ENCODE data around the gene CDK6.

Gene CDK6

DNA sequence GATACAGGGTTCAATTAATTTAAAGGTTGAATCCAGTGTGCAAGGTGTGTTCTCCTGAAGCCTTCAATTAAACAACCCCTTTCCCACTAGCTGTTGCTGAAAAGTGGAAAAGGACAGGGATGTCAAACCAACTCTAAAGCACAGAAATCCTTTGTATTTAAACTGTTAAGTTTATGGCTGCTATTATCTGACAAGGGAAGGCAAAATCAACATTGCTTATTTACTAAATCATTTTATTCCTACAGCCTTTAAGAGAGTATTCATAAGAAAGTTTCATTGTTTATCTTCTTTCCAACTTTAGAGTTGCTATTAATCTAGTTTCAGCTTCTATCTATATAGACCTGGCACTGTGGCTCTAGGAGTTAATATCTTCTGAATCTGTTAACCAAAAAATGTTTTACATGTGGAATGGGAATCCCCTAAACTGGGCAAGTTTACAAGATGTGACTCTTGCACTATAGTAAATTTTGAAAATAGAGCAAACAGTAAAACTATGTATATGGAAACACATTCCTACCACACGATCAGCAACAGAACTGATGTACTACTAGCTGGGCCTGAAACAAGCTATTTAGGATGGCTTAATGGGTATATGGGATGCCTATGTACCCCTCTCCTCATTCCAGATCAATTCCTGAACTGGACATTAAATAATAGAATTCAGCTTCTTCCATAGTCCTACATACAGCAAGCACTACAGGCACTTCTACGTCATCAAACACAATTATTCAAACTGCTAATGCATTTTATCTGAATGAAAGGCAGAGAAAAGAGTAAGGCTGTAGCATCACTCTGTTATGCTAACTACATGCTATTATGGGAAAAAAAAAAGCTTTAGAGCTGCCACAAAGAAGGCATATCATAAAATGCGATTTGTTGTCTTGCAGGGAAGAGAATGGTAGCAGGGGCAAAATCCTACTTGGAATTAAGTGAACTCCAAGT lies 52.8 kb downstream of the CDK6 start:
- H3K4me3 ChIP-seq (ENCODE audit: low read length) = no peak overlapping the region
- no peak for DNase-seq (ENCODE audit: low read depth)
- TF ChIP-seq CTCF (IDR thresholded peaks at IDR 0.05; ENCODE audit: insufficient read depth, low read depth, low read length, missing control alignments) = no peak

DNA sequence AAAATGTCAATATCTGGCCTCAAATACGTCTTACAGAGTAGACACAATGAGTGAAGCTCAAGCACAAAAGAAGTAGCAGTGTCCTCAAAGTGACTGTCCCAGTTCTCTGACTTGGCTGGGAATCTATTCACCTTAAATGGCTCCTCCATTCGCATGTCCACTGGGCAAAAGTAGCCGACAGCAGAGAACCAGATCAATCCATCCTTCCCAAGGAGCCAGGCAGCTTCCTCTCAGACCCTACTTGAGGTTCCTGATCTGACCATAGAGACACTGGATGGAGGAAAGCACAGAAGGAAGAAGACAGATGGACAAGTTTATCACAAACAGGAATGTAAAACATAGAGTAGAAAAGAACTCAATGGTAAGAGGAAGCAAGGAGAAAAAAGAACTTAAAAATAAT lies 53.5 kb downstream of the CDK6 start:
- TF ChIP-seq CTCF (IDR thresholded peaks at IDR 0.05; ENCODE audit: insufficient read depth, low read depth, low read length, missing control alignments) = no peak
- H3K4me3 ChIP-seq (ENCODE audit: low read length) = no peak overlapping the region

DNA sequence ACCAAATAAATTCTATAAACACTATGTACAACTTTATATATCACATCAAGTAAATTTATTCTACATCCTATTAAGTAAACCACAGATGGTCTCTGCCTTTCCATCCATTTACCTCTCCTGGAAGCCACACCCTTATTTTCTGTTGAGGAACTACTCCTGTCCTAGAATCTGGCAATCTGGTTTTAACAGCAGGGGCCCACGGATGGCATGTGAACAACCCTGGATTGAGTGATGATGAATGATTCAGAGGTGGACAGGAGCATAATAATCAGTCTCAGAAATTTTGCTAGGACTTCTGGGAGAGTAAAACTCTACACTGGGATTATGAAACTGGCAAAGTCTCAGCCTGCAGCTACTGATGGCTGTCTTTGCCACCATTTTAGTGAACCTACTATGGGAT lies 54.1 kb downstream of the CDK6 start:
- TF ChIP-seq CTCF (IDR thresholded peaks at IDR 0.05; ENCODE audit: insufficient read depth, low read depth, low read length, missing control alignments) = no peak
- no peak overlapping the region for H3K4me3 ChIP-seq (ENCODE audit: low read length)
- DNase-seq (ENCODE audit: low read depth) = no peak

More for the DNA sequence above, 53.5 kb downstream of the CDK6 start:
- DNase-seq (ENCODE audit: low read depth) = no peak

- DNase-seq (ENCODE audit: low read depth) = no peak
- no peak for TF ChIP-seq CTCF (IDR thresholded peaks at IDR 0.05; ENCODE audit: insufficient read depth, low read depth, low read length, missing control alignments)
- H3K4me3 ChIP-seq (ENCODE audit: low read length) = no peak overlapping the region
Observed at GRCh38 chr7:92781117-92781720, 55.2 kb downstream of the CDK6 start.

DNA sequence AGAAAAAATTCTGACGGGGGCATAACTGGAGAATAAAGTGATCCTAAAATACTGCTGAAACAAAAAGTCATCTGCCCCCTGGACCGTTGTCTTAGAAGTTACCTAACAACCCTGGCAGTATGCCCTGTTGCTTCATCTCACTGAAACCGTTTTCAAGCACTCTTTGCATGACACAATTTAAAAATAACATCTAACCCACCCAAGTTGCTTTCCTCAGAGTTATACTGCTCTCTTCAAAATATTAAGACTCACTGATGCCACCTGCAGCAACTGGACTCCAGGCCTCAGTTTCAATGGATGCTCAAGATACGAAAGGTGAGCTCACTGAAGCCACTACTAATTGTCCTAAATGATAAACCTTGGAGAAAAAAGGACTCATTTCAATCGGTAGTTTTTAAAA lies 57.4 kb downstream of the CDK6 start:
- TF ChIP-seq CTCF (IDR thresholded peaks at IDR 0.05; ENCODE audit: insufficient read depth, low read depth, low read length, missing control alignments) = no peak
- DNase-seq (ENCODE audit: low read depth) = peak; percentile 36
- H3K4me3 ChIP-seq (ENCODE audit: low read length) = no peak overlapping the region

GRCh38 chr7:92777993-92778392 lies 58.4 kb downstream of the CDK6 start:
- no peak for TF ChIP-seq CTCF (IDR thresholded peaks at IDR 0.05; ENCODE audit: insufficient read depth, low read depth, low read length, missing control alignments)
- no peak overlapping the region for H3K4me3 ChIP-seq (ENCODE audit: low read length)
- DNase-seq (ENCODE audit: low read depth) = no peak

All from epithelial cell of esophagus (primary cell).